Measurements from ENCODE around the gene GRIP2.

Gene GRIP2

DNA sequence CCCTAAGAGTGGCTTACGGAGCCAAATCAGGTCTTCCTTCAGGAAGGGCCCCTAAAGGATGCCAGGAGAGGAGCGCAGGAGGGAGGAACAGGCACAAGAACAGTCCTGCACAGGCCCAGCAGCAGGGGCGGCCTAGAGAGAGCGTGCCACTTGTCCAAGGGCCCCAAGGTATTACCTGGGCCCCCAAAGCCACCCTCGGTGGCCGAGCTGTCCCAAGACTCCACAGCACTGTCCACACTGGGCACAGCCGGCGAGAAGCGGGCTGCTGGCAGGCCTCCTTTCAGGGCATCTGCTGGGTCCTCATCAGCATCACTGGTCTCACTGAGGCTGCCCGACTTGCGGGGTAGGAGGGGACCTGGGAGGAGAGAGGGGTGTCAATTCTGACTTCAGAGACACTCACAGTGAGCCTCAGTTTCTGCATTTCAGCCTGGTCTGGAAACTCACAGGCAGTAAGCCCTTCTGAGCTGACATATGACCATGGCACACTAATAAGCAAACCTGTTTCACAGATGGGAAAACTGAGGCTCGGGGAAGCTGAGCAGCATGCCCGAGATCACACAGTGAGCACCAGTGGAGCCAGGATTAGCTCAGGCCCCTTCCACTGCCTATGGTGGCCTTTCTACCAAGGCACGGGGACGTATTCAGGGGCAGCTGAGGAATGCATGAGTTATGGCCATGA, 33.4 kb downstream of the GRIP2 start:
- no peak for DNase-seq (ENCODE audit: low read depth in 2 of 2)

DNA sequence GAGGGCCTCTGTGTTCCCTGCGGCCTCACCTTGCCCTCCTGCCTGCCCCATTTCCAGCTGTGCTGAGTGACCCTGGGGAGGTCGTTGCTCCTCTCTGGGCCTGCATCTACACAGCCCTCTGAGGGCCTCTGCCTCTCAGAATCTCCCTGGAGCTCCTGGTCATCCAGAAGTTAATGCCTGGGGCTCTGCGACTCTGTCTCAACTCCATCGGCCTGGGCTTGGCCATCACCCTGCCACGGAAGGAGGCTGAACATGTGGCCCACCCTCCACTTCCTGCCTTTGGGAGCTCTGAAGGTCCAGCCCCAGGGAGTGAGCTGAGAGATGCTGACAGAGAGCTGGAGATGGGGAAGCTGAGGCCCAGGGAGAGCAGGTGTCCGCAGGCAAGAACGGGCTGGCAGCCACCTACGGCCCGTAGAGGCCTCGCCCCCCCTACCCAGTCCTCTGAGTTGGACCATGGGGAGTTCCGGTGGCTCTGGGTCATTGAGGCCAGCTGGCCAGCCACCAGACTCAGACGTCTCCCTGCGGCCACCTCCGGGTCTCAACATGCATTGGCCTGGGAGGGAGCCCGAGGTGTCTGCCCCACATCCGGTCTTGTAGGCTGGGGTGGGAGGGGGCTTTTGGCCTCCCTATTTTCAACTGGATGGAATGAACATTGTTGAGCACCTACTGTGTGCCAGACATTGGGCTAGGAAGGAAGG, 34.2 kb downstream of the GRIP2 start:
- DNase-seq (ENCODE audit: low read depth in 2 of 2), result no peak

DNA sequence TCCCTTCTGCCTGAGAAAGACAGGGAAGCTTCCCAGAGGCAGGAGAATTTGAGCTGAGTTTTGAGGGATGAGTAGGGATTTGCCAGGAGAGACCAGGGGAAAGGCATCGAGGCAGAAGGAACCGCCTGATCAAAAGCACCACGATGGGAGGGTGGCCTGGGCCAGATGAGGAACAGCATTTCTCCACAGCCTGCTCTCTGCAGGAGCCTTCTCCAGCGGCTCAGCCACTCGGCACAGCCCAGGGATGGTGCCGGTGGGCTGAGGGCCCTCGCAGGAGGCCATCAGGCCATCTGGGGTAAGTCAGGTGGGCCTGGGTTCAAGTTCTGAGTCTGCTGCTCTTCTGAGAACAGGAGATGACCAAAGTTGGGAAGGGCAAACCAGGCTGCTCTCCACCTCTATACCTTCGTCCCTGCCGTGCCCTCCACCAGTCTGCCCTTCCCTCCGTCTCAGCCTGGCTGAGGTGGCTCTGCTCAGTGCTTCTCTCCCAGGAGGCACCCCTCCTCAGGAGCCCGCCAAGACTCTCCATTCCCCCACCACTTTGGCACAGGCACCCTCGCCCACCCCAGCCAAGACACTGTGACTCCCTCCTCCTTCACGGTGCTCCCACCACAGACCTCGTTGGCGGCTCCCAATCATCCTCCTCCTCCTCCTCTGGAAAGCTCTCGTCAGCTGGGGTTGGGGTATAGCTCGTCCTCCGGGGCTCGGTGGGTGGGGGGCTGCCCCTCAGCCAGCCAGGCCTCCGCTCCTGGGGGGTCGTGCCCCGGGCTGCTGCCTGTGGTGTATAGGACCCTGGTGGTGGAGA, 34.9 kb downstream of the GRIP2 start:
- no peak for DNase-seq (ENCODE audit: low read depth in 2 of 2)

DNA sequence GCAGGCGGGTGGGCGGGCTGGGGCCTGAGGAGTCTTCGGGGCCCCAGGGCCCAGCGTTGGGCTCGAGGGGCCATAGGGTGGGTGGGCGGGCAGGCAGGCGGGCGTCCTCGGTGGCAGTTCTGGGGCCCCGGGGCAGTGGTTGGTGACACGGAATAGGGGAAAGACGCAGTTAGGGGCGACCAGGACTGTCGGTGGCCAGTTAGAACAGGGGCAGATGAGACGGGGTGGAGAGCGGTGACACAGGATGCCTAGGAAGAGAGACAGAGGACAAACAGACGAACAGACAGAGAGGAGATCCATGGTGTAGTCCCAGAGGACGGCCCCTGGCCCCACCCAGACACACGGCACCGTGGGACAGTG, 36.5 kb downstream of the GRIP2 start:
- no peak for DNase-seq (ENCODE audit: low read depth in 2 of 2)

DNA sequence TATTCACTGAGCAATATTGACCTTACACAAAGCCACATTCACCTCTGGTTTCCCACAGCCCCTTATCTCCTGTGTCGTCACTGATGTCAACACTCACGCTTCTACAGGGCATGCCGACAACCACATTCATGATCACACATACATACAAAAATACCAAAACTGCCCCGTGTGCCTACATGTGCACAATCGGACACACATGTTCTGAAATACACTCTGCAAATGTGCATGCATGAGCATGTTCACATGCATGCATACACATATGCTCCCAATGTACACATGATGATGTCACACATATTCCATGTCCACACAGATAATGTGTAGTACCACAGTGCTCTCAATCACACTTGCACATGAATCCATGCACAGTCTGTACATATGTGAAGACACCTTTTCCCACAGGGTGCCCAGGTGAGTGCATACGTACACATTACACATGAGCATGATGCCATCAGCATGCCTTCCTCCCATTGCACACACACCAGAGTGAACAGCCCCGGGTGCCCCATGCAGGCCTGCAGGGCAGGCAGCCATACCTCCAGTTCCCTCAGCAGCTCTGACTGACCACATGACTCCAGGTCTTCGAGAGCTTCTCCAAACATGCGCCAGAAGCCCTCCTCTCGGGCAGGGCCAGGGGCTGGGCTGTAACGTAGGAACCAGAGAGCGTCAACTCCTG, 37.0 kb downstream of the GRIP2 start:
- no peak for DNase-seq (ENCODE audit: low read depth in 2 of 2)

DNA sequence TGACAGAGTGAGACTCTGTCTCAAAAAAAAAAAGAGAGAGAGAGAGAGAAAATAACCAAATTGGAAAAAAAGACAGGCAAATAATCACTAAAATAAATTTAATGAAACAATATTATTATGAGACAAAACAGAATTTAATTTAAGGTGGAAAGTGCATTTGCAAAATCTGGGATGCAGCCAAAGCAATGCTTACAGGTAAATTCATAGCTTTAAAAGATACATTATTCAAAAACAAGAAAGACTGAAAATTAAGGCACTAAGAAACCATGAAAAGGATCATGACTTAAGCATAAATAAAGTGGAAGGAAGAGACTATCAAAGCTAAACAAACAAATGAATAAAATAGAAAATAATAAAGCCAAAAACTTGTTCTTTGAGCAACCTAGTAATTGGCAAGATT, 37.7 kb downstream of the GRIP2 start:
- no peak for DNase-seq (ENCODE audit: low read depth in 2 of 2)

DNA sequence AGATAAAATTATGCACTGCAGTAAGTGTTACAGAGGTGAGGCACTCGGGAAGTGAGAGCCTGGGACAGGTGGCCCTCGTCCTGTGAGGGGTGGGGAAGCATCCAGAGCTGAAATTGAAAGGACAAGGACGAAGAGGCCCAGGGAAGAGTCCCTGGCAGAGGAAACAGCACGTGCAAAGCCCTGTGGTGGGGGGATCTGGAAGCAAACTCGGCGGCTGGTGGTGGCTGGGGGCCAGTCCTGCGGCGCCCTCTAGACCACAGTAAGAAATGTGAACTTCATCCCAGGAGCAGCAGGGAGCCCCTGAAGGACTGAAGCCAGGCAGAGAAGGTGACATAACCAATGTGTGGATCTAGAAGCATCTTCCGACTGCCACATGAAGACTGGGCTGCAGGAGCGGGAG, 42.8 kb downstream of the GRIP2 start:
- DNase-seq (ENCODE audit: low read depth in 2 of 2), result no peak

DNA sequence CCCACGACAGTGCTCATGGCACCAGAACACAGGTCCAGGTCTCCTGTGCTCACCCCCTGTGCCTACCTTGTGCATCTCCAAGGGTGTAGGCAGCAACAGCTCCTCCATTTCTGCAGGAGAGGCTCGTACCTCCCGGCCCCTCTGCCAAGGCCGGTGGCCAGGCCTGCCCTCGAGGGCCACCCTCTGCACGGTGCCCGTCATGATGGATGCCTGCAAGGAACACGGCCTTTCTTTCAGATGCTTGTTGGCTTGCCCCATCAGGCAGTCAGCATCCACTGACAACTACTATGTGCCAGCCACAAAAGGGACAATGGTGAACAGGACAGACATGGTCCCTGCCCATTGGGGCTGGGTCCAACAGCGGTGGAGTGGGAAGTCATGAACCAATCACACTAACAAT, 43.8 kb downstream of the GRIP2 start:
- DNase-seq (ENCODE audit: low read depth in 2 of 2), result no peak

DNA sequence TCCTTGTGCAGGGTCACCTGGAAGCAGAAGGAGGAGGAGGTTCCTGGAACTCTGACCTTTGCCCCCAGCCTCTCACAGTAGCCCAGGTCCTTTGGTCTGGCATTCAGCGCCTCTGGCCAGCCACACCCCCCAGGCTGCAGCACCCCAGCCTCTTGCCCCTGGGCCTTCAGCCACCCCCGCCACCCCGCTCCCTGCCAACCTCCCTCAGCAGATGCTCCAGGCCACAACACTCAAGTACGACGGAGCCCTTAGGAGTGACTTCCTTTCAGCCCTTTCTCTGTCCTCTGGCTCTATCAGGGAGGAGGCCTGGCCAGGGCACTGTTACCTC, 45.2 kb downstream of the GRIP2 start:
- DNase-seq (ENCODE audit: low read depth in 2 of 2), result no peak

DNA sequence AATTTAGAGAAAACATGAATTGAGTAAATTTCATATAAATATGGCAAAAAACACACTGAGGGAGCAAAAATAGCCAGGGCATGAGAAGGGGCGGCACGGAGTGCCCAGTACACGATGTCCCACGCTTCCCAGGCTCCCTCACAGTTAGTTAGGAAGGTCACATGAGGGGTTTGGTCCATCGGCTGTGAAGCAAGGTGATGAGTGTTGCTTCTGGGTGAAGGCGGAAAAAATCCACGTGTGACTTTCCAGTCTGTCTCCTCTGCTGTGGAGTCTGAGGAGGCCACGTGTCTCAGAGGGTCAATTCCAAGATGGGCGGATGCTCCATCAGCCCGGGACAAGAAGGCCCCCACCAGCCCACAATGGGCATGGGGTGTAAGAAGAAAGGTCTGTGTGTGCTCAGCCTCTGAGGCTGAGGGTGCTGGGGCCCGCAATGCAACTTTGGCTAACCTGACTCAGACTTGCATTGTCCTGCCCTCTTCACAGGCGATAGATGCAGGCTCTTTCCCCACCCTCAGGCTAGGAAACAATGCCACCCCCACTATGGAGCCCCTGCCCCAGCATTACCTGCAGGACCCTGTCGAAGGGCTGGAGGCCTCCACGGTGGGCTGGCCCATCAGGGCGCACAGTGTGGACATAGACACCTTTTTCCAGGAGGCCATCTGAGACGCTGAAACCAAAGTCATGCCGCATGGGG, 45.7 kb downstream of the GRIP2 start:
- DNase-seq (ENCODE audit: low read depth in 2 of 2), result no peak

DNA sequence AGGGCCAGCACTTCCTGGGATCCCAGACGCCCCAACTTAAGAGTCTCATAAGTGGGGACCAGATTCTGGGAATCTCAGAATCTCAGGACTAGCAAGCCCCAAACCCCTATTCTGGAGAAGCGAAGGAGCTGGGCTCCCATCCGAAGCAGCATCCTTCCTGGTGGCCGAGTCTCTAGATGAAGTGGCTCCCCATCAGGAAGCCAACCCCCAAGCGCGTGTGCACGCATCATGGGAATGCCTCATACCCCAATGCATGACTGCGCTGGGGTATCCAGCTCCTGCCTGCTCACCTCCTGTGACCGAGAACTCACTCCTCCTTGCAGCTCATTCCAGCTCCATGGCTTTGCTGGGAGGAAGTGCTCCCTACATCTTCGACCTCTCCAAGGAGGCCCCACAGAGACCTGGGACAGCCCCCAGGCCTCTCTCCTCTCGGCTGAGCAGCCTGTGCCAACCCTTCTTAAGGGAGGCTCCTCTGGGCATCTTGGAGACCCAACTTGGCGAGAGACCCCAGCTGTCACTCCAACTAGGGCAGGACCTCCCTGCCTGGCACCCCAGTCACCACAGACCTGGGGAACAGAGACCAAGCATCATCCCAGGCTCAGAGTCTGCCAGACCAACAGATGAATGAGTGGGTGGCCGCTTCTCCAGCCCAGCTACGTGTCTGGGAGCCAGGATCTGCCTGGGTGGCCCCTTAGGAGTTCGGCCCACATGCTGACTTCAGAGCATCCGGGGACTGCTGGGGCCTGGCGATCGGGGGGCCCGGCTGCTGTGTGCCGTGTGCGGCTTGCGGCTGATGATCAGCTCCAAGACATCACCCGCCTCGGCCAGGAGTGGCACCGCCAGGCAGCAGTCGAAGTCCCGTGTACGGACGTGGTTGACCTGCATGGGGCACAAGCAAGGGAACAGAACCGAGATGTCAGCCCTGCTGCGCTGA, 46.9 kb downstream of the GRIP2 start:
- no peak for DNase-seq (ENCODE audit: low read depth in 2 of 2)

DNA sequence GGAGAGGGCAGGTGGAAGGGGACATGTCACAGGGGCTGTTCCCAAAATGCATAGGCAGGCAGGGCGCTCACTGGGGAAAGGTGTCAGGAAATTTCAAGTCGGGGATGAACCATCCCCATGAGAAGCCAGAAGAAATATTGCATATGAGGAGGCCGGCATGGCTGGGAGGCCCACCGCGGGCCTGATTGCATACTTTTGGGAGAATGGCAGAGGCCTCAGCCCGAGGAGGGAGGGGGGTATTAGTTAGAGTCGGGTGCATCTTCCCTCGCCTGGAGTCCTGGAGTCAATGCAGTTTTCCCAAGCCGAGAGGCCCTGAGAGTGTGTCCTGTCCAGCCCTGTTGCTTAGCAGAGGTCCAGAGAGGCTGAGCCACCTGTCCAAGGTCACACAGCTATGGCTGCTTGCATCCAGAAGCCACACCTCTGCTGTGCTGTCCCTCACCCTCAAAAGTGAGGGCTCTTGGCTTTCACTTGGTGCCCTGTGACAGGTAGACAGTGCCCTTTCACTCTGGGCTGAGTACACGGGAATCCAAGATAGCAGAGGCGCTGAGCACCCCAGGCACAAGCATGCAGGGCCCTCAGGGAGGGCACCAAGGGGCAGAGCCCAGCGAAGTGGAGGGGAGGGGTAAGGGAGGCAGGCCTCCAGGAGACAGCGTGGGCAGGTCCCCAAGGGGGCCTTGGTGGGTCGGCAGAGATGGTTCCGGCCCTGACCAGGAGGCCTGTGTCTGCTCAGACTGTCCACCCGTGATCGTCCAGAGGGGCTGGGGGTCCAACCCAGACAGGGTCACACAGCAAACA, 48.5 kb downstream of the GRIP2 start:
- no peak for DNase-seq (ENCODE audit: low read depth in 2 of 2)

DNA sequence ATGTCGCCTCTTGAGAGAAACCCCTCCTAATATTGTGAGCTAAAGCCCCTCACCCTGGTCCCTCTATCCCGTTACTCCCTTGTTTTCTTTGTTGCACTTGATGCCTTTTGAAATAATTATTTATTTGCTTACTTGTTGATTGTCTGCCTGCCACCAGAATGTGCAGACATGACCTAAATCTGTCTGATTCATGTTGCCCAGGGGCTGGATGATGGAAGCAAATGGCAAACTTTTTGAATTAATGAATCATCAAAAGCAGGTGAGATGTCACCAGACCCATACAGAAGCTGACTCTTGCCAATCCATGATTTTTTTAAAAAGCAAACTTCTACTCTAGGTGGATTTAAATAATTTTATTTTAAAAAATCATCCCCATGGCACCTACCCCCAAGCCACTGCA, 49.3 kb downstream of the GRIP2 start:
- no peak for DNase-seq (ENCODE audit: low read depth in 2 of 2)

DNA sequence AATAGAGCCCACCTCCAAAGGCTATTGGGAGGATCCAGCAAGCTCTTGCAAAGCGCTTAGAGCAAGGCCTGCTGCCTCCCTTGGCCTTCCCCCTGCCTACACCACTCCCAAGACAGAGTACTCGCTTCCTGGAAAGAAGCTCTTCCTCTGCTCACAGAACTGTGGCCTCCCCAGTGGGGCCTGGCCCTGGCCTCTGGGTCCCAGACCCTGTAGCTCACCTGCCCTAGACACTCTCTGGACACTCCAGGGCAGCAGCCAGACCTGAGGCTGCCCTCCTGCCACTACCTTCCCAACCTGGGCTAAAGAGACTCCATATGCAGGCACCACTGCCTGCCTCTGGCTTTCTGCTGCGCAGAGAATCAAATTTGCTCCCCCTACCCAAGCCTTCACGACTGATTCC, 49.9 kb downstream of the GRIP2 start:
- DNase-seq (ENCODE audit: low read depth in 2 of 2), result no peak

DNA sequence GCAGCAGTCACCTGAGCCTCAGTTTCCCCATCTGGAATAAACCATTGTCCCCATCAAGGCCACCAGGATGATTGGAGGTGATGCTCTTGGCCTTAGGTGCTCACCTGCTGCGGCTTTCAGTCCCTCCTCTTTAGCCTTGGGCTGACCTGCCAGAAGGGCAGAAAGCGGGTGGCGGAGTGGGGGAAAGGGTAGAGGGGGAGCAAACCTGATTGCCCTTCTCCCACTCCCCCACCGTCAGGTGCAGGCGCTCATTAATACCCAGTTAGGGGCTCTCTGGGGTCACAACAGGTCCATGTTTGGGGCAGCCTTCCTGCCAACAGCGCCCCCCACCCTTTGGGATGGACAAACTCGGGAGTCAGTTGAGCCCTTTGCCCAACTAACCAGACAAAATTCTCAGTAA, 50.5 kb downstream of the GRIP2 start:
- DNase-seq (ENCODE audit: low read depth in 2 of 2), result no peak

DNA sequence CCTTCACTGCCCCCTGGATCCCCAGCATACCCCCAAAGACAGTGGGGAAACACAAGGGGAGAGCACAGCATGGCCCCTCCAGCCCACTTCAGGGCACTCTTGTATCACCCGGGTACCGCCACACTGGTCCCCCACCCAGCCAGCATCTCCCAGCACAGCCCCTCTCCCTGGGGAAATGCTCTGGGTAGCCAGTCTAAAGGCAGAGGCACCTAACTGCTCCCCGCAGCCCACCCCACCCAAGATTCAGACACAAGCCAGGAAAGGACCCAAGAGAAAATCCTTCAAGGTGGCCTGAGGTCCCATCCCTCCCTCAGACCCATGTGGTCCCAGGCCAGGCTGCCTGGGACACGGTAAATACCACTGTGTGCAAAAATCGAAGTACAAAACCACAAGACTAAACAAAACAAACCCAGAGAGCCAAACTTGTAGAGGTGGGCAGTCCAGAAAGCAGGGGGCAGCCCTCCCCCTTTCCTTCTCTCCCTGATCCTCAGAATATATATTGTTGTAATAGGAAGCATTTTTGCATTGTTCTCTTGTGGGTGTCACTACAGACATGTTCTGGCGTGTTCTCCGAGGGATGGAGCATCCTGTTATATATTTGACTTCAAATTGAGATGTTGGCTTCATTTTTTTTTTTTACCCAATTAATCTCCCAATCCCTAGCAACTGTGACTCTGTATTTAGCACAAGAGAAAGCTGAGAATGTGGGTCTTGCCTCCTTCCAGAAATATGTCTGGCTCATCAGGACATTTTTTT, 51.7 kb downstream of the GRIP2 start:
- no peak for DNase-seq (ENCODE audit: low read depth in 2 of 2)

DNA sequence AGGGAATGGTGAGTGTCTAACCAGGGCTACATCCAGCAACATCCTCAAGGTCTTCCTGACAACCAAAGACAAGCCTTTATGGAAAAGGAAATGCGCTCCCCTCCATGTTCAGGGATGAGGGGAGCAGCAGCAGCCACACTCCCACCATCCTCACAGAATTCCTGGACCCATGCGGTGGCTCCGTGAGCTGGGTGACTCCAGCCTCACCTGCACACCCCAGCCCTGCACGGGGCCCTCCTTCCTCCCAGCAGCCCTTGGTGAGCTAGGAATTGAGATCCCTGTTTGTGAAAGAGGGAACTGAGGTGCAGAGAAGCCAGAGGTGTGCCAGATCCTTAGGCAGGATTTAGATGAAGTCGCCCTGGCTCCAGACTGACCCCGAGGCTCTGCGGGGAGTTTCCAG, 52.3 kb downstream of the GRIP2 start:
- DNase-seq (ENCODE audit: low read depth in 2 of 2), result no peak

DNA sequence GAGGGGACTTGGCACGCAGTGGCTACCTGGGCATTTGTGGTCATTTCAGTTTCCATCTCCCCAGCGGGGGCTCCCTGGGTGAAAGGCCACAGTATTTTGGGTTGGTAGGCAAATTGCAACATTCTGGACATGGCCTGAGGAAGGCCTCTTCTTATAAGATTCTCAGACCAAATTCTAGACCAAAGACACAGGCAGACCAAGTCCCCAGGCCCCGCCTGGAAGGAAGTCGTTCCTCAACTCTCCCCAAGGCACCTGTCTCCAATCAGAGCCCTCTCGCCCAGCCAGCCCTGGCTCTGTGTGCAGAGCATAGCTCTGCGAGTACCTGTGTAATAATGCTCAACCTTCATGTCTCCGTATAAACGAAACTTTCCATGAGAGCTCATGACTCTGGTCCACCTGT, 53.1 kb downstream of the GRIP2 start:
- DNase-seq (ENCODE audit: low read depth in 2 of 2), result no peak

DNA sequence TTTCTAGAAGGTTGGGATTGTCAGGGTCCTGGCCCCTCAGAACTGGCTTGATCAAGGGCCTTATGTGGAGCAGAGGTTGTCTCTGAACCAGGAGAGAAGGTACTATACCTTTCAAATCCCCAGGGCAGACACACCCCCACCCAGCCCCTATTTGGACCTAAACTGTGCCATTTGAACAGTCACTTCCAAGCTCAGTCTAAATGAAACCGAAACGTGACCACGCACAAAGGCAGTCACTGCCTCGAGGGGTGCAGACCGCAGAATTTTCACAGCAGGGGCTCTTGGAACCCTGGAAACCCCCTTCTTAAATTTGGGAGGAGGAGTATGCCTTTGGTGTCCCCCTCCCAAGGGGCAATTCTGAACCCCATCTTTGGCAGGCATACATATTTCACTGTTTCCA, 53.7 kb downstream of the GRIP2 start:
- DNase-seq (ENCODE audit: low read depth in 2 of 2), result no peak

Data from stimulated activated CD4-positive, alpha-beta T cell treated with anti-CD3 and anti-CD28 coated beads, Interleukin-15, amount 100 ng/mL, for 48 hours (primary cell).